HEK293 (cell line): ENCODE results near the gene RILP.
A peak's percentile ranks its signal among the peaks of the same experiment; 100 is the strongest.

Experiments
- CTCF ChIA-PET: fragments of 350-600 bp; formaldehyde crosslinking; extraction: SDS; loops from one replicate; lab custom pipeline; 2021; ENCODE audit warnings: antibody characterized with exemption; lab: Yijun Ruan, JAX
- POLR2A ChIA-PET: fragments of 300-600 bp; formaldehyde crosslinking; extraction: SDS; loops from one replicate; lab custom pipeline; 2020; ENCODE audit warnings: antibody characterized with exemption, inconsistent platforms; lab: Yijun Ruan, JAX
- H3K27ac ChIP-seq: fragments of 200-500 bp; sonication (Bioruptor generic); 2 replicates; pipeline ENCODE4 v1.5.1; 2014; ENCODE audit warnings: low read depth, low read length, control low read depth, inconsistent platforms; ENCODE audit errors: extremely low read depth
- H3K36me3 ChIP-seq, 2 experiments: fragments of 200-500 bp in 1 of 2; sonication (Bioruptor generic) in 1 of 2; 1 replicate in 1 of 2; 2 replicates in 1 of 2; pipeline ENCODE4 v1.5.1; 2014 to 2017; ENCODE audit warnings: inconsistent platforms in 2 of 2, low read length in 2 of 2; ENCODE audit not compliant: control insufficient read depth in 2 of 2, insufficient read depth in 1 of 2
- H3K4me1 ChIP-seq: fragments of 200-500 bp; sonication (Bioruptor generic); 2 replicates; pipeline ENCODE4 v1.5.1; 2014; ENCODE audit warnings: mild to moderate bottlenecking, low read length, inconsistent platforms; ENCODE audit not compliant: control insufficient read depth, insufficient read depth
- H3K4me3 ChIP-seq: 2 replicates; pipeline ENCODE4 v1.5.1; 2011; ENCODE audit warnings: low read depth, mild to moderate bottlenecking, control low read depth, low read length, moderate library complexity
- H3K9me3 ChIP-seq: fragments of 200-500 bp; sonication (Bioruptor generic); 2 replicates; pipeline ENCODE4 v1.5.1; 2014; ENCODE audit warnings: low read depth, low read length, inconsistent platforms; ENCODE audit not compliant: control insufficient read depth, insufficient read depth
- BCL6B ChIP-seq: fragments of 450-650 bp; formaldehyde crosslinking; IDR thresholded peaks from 2 replicates; pipeline ENCODE4 v1.5.1; 2017; ENCODE audit warnings: missing biosample characterization, missing genetic modification characterization
- GLIS1 ChIP-seq: fragments of 450-650 bp; formaldehyde crosslinking; IDR thresholded peaks from 2 replicates; pipeline ENCODE4 v1.5.1; 2016; ENCODE audit warnings: missing biosample characterization, missing genetic modification characterization
- KLF16 ChIP-seq: fragments of 450-650 bp; formaldehyde crosslinking; IDR thresholded peaks from 2 replicates; pipeline ENCODE4 v1.5.1; 2017; ENCODE audit warnings: missing biosample characterization, missing genetic modification characterization
- PRDM10 ChIP-seq: fragments of 450-650 bp; formaldehyde crosslinking; IDR thresholded peaks from 2 replicates; pipeline ENCODE4 v1.5.1; 2016; ENCODE audit warnings: missing biosample characterization, missing genetic modification characterization
- REST ChIP-seq: fragments of 450-650 bp; formaldehyde crosslinking; IDR thresholded peaks from 2 replicates; pipeline ENCODE4 v1.5.1; 2016; ENCODE audit warnings: missing biosample characterization, missing genetic modification characterization
- SP3 ChIP-seq: fragments of 450-650 bp; formaldehyde crosslinking; IDR thresholded peaks from 2 replicates; pipeline ENCODE4 v1.5.1; 2016; ENCODE audit warnings: missing biosample characterization, missing genetic modification characterization
- WT1 ChIP-seq: fragments of 450-650 bp; formaldehyde crosslinking; IDR thresholded peaks from 2 replicates; pipeline ENCODE4 v1.5.1; 2016; ENCODE audit warnings: missing biosample characterization, missing genetic modification characterization
- YY2 ChIP-seq: fragments of 450-650 bp; formaldehyde crosslinking; IDR thresholded peaks from 2 replicates; pipeline ENCODE4 v1.5.1; 2016; ENCODE audit warnings: missing biosample characterization, missing genetic modification characterization
- ZFP41 ChIP-seq: fragments of 450-650 bp; formaldehyde crosslinking; IDR thresholded peaks from 2 replicates; pipeline ENCODE4 v1.5.1; 2016; ENCODE audit warnings: missing biosample characterization, missing genetic modification characterization, borderline replicate concordance
- ZNF121 ChIP-seq: fragments of 450-650 bp; formaldehyde crosslinking; IDR thresholded peaks from 2 replicates; pipeline ENCODE4 v1.5.1; 2016; ENCODE audit warnings: missing biosample characterization, missing genetic modification characterization
- ZNF184 ChIP-seq: fragments of 450-650 bp; IDR thresholded peaks from 2 replicates; pipeline ENCODE4 v1.5.1; 2018; ENCODE audit warnings: missing biosample characterization, mild to moderate bottlenecking, missing genetic modification characterization
- ZNF239 ChIP-seq: fragments of 450-650 bp; formaldehyde crosslinking; IDR thresholded peaks from 2 replicates; pipeline ENCODE4 v1.5.1; 2016; ENCODE audit warnings: missing biosample characterization, missing genetic modification characterization
- ZNF266 ChIP-seq: fragments of 450-650 bp; formaldehyde crosslinking; IDR thresholded peaks from 2 replicates; pipeline ENCODE4 v1.5.1; 2016; ENCODE audit warnings: missing biosample characterization, missing genetic modification characterization, low read depth
- ZNF701 ChIP-seq: fragments of 450-650 bp; formaldehyde crosslinking; IDR thresholded peaks from 2 replicates; pipeline ENCODE4 v1.5.1; 2016; ENCODE audit warnings: missing biosample characterization, missing genetic modification characterization
- ZNF704 ChIP-seq: fragments of 450-650 bp; formaldehyde crosslinking; IDR thresholded peaks from 2 replicates; pipeline ENCODE4 v1.5.1; 2016; ENCODE audit warnings: missing biosample characterization, missing genetic modification characterization
- ZNF791 ChIP-seq: fragments of 450-650 bp; formaldehyde crosslinking; IDR thresholded peaks from 2 replicates; pipeline ENCODE4 v1.5.1; 2016; ENCODE audit warnings: missing biosample characterization, missing genetic modification characterization
- ZNF792 ChIP-seq: fragments of 450-650 bp; formaldehyde crosslinking; IDR thresholded peaks from 2 replicates; pipeline ENCODE4 v1.5.1; 2016; ENCODE audit warnings: missing biosample characterization, missing genetic modification characterization
- ZXDB ChIP-seq: fragments of 450-650 bp; formaldehyde crosslinking; IDR thresholded peaks from 2 replicates; pipeline ENCODE4 v1.5.1; 2016; ENCODE audit warnings: missing biosample characterization, missing genetic modification characterization

Gene RILP

GRCh38 chr17:1635675-1636465, 13.8 kb downstream of the RILP start:
- Histone ChIP-seq H3K27ac (no peak overlapping the region), H3K4me1 (no peaks in the 10 kb centered on the region), H3K4me3 (no peak overlapping the region), H3K36me3 (no peaks in the 10 kb centered on the region), H3K9me3 (no peaks in the 10 kb centered on the region)
- ChIA-PET CTCF (interaction anchor here (0.6 to 2.0 kb wide), 4 partner anchors 9 to 62 kb away, joined by 3 to 15 read pairs (median 3); partner anchors contain the start of gene RILP), POLR2A (no interaction called here)
- no peak for TF ChIP-seq ZNF701 (tag by site-specific recombination)
- TF ChIP-seq ZNF121 = peak; percentile 88

GRCh38 chr17:1634841-1635650, 14.6 kb downstream of the RILP start:
- Histone ChIP-seq H3K9me3 (no peaks in the 10 kb centered on the region), H3K4me1 (no peaks in the 10 kb centered on the region), H3K27ac (no peak overlapping the region)
- TF ChIP-seq ZNF792 (tag by site-specific recombination) (no peak), ZNF266 (tag by site-specific recombination) (no peak), GLIS1 (no peak), SP3 (tag by site-specific recombination) (no peak), REST (tag by site-specific recombination) (no peak), WT1 (tag by site-specific recombination) (no peak), ZNF701 (tag by site-specific recombination) (no peak), BCL6B (tag by site-specific recombination) (no peak), ZNF121 (no peak), YY2 (no peak), ZNF239 (no peak), PRDM10 (tag by site-specific recombination) (no peak), ZNF704 (no peak), ZXDB (tag by site-specific recombination) (no peak), ZNF791 (tag by site-specific recombination) (no peak), ZNF184 (tag by site-specific recombination) (no peak), ZFP41 (tag by site-specific recombination) (no peak), KLF16 (tag by site-specific recombination) (no peak)
- TF ChIP-seq, all 188 proteins: peak for 0
- CTCF ChIA-PET = interaction anchor here (0.6 to 1.5 kb wide), 3 partner anchors 9 to 28 kb away, joined by 3 read pairs; partner anchors contain the start of gene RILP
- H3K36me3 ChIP-seq = no peaks in the 10 kb centered on the region
- POLR2A ChIA-PET = no interaction called here
- H3K4me3 ChIP-seq = no peak overlapping the region
